HL-60 (cell line): Measurements from ENCODE around the gene TMEM244.

ENCODE experiments used
- DNase-seq, 2 experiments: peaks; one replicate each; pipeline ENCODE4 v3.0.0-alpha.2; 2010 to 2020; ENCODE audit warnings: low read depth in 1 of 2, low spot score in 1 of 2
- H3K27ac ChIP-seq: fragments of 250-450 bp; sonication (Bioruptor Pico); replicated peaks from 2 replicates; pipeline ENCODE4 v1.5.1; 2020; ENCODE audit warnings: mild to moderate bottlenecking, moderate library complexity
- H3K27me3 ChIP-seq: fragments of 250-450 bp; sonication (Bioruptor Pico); 2 replicates; pipeline ENCODE4 v1.5.1; 2021; ENCODE audit warnings: mild to moderate bottlenecking, moderate library complexity; ENCODE audit not compliant: insufficient read depth, poor library complexity, severe bottlenecking
- H3K4me3 ChIP-seq: replicated peaks from 2 replicates; pipeline ENCODE4 v1.5.1; 2011; ENCODE audit warnings: mild to moderate bottlenecking, control low read depth, low read length; ENCODE audit not compliant: insufficient read depth
- CTCF ChIP-seq: IDR thresholded peaks from one replicate; pipeline ENCODE4 v1.5.1; 2011; ENCODE audit warnings: low read length, control low read depth, inconsistent platforms; ENCODE audit not compliant: insufficient read depth
- GABPA ChIP-seq: IDR thresholded peaks from 2 replicates; pipeline ENCODE4 v1.6.1; 2012; ENCODE audit warnings: low read depth
- POLR2AphosphoS5 ChIP-seq: IDR thresholded peaks from 2 replicates; pipeline ENCODE4 v1.6.1; 2012; ENCODE audit warnings: low read depth
- REST ChIP-seq: IDR thresholded peaks from 2 replicates; pipeline ENCODE4 v1.6.1; 2012; ENCODE audit warnings: low read depth; ENCODE audit not compliant: insufficient replicate concordance
- SPI1 ChIP-seq: IDR thresholded peaks from 2 replicates; pipeline ENCODE4 v1.6.1; 2012; ENCODE audit warnings: low read depth, mild to moderate bottlenecking, borderline replicate concordance

Gene TMEM244

GRCh38 chr6:129895692-129896091 is 34.6 kb upstream of the TMEM244 start:
- no peaks in the 10 kb centered on the region for H3K27me3 ChIP-seq
- no peak overlapping the region for H3K4me3 ChIP-seq
- TF ChIP-seq POLR2AphosphoS5 (no peak), CTCF (no peak), GABPA (no peak), SPI1 (no peak), REST (no peak)
- no peak for DNase-seq
- no peak overlapping the region for H3K27ac ChIP-seq

- DNase-seq: no peak
- no peak overlapping the region for H3K27ac ChIP-seq
Measured at GRCh38 chr6:129894921-129895320, 33.8 kb upstream of the TMEM244 start.

GRCh38 chr6:129893640-129894039 is 32.5 kb upstream of the TMEM244 start:
- Histone ChIP-seq H3K27me3 (no peaks in the 10 kb centered on the region), H3K4me3 (no peak overlapping the region), H3K27ac (no peak overlapping the region)
- no peak for DNase-seq
- TF ChIP-seq CTCF (peak; percentile 7), POLR2AphosphoS5 (no peak)

More at GRCh38 chr6:129894921-129895320, 33.8 kb upstream of the TMEM244 start:
- no peak for TF ChIP-seq GABPA
- no peak for TF ChIP-seq REST
- TF ChIP-seq POLR2AphosphoS5: no peak
- TF ChIP-seq SPI1: no peak
- TF ChIP-seq CTCF: no peak
- Histone ChIP-seq H3K27me3 (no peaks in the 10 kb centered on the region), H3K4me3 (no peak overlapping the region)

- no peak for TF ChIP-seq REST
- TF ChIP-seq CTCF: no peak
- DNase-seq: no peak
- Histone ChIP-seq H3K27me3 (no peaks in the 10 kb centered on the region), H3K27ac (no peak overlapping the region), H3K4me3 (no peak overlapping the region)
Measured at GRCh38 chr6:129890701-129891100, 29.6 kb upstream of the TMEM244 start.
